ENCODE measurements around the gene NDUFAF5.

DNA sequence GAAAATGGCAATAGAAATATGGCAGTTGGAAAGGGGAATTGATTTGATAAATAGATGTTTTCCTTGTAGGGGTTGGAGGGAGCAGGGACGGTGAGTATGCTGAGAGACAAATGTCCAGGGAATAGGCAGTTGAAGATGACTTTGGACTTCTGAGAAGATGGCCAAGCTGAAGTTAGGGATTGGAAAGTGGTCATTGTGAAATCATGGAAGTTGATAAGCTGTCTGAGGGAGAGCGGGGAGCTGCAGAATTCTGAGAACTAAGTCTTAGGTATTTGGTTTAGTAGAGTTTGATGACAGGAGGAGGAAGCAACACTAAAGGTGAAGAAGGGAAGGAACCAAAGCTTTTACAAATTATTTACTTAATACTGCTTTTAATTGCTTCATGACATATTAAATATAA is 15.1 kb downstream of the NDUFAF5 start:
- TF ChIP-seq, protein P1, sequence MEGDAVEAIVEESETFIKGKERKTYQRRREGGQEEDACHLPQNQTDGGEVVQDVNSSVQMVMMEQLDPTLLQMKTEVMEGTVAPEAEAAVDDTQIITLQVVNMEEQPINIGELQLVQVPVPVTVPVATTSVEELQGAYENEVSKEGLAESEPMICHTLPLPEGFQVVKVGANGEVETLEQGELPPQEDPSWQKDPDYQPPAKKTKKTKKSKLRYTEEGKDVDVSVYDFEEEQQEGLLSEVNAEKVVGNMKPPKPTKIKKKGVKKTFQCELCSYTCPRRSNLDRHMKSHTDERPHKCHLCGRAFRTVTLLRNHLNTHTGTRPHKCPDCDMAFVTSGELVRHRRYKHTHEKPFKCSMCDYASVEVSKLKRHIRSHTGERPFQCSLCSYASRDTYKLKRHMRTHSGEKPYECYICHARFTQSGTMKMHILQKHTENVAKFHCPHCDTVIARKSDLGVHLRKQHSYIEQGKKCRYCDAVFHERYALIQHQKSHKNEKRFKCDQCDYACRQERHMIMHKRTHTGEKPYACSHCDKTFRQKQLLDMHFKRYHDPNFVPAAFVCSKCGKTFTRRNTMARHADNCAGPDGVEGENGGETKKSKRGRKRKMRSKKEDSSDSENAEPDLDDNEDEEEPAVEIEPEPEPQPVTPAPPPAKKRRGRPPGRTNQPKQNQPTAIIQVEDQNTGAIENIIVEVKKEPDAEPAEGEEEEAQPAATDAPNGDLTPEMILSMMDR (IDR thresholded peaks at IDR 0.05; ENCODE audit: low read depth, low read length), result no peak
- TF ChIP-seq POLR2A (IDR thresholded peaks at IDR 0.05; ENCODE audit: extremely low read depth, insufficient read length), result no peak
- TF ChIP-seq, protein P2, sequence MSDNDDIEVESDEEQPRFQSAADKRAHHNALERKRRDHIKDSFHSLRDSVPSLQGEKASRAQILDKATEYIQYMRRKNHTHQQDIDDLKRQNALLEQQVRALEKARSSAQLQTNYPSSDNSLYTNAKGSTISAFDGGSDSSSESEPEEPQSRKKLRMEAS (IDR thresholded peaks at IDR 0.05; ENCODE audit: low read depth, low read length), result no peak

All from NB4 (cell line).